HL-60/S4 (cell line): Measurements from ENCODE around the gene NOTUM.

Source experiments
- in situ Hi-C: fragments of 300-500 bp; cut with MboI; formaldehyde crosslinking; loops from 2 replicates; pipeline ENCODE4 v1.14.3; 2022; ENCODE audit warnings: low sequenced_read_pairs

The NOTUM gene

GRCh38 chr17:81961087-81961511 is at the start of gene NOTUM:
TSS of gene NOTUM (minus strand) at chr17:81961187. CDS start at chr17:81960909, 278 bp downstream.
- in situ Hi-C loops, result loop anchor here (10.0 kb wide), 1 partner anchor 184 kb away; no protein-coding TSS in a partner anchor

GRCh38 chr17:82009413-82009812 is 48.4 kb upstream of the NOTUM start:
- in situ Hi-C loops, result no loop called here

- in situ Hi-C loops, result no loop called here
These were observed 48.0 kb upstream of the NOTUM start for GRCh38 chr17:82008941-82009405.

- in situ Hi-C loops, result no loop called here
These were observed 47.4 kb upstream of the NOTUM start for GRCh38 chr17:82008258-82008940.

GRCh38 chr17:82007495-82008257 is 46.7 kb upstream of the NOTUM start:
- in situ Hi-C loops, result no loop called here

GRCh38 chr17:82007228-82007494 is 46.2 kb upstream of the NOTUM start:
- in situ Hi-C loops, result no loop called here

- in situ Hi-C loops, result no loop called here
These were observed 45.7 kb upstream of the NOTUM start for GRCh38 chr17:82006468-82007227.

- in situ Hi-C loops, result no loop called here
These were observed 44.8 kb upstream of the NOTUM start for GRCh38 chr17:82005701-82006348.

GRCh38 chr17:82004517-82005455 is 43.8 kb upstream of the NOTUM start:
- in situ Hi-C loops, result no loop called here

GRCh38 chr17:82003411-82004381 is 42.7 kb upstream of the NOTUM start:
- in situ Hi-C loops, result no loop called here

GRCh38 chr17:82001571-82002056 is 40.6 kb upstream of the NOTUM start:
- in situ Hi-C loops, result no loop called here

- in situ Hi-C loops, result no loop called here
These were observed 40.0 kb upstream of the NOTUM start for GRCh38 chr17:82000803-82001570.

GRCh38 chr17:81999976-82000802 is 39.2 kb upstream of the NOTUM start:
- in situ Hi-C loops, result no loop called here

- in situ Hi-C loops, result no loop called here
These were observed 38.6 kb upstream of the NOTUM start for GRCh38 chr17:81999587-81999975.

- in situ Hi-C loops, result no loop called here
These were observed 37.9 kb upstream of the NOTUM start for GRCh38 chr17:81998691-81999438.

- in situ Hi-C loops, result no loop called here
These were observed 37.2 kb upstream of the NOTUM start for GRCh38 chr17:81998212-81998611.
